ENCODE data around the gene PEX14. TPM values are rescaled to one million over a fixed set of nuclear protein-coding genes. Genes with fewer than 3 reads are reported as not detected.

Gene PEX14
- total and polyA plus RNA-seq, 9 of the 15 experiments (the other 6 are each of a cell fraction or from before 2014, with no cell fraction given): 2.6 to 45.7 (median 22.7) TPM

- Histone ChIP-seq H3K27ac (ENCODE audit: extremely low read depth, low read depth, low read length) (no peak overlapping the region), H3K4me3 (no peak overlapping the region), H2AFZ (ENCODE audit: low read depth, low read length) (no peak overlapping the region), H3K79me2 (ENCODE audit: control insufficient read depth, insufficient read depth, low read length) (peaks cover 87% of the 10 kb centered on the region), H4K20me1 (replicated peaks; ENCODE audit: control insufficient read depth, insufficient read depth, low read length) (no peaks in the 10 kb centered on the region), H3K9ac (ENCODE audit: insufficient read depth in 1 of 2, low read depth in 2 of 2, low read length in 2 of 2) (no peak overlapping the region), H3K9me1 (ENCODE audit: control insufficient read depth, insufficient read depth, low read length) (no peaks in the 10 kb centered on the region), H3K4me1 (replicated peaks in 1 of 2; ENCODE audit: control insufficient read depth in 2 of 2, insufficient read depth in 2 of 2, low read length in 2 of 2) (no peaks in the 10 kb centered on the region), H3K9me3 (replicated peaks; ENCODE audit: control insufficient read depth, insufficient read depth, low read depth, low read length) (0 out of 2 replicates have a peak, but pooled peaks cover 3% of the 10 kb centered on the region), H3K27me3 (ENCODE audit: control insufficient read depth in 2 of 2, insufficient read depth in 2 of 2, low read length in 2 of 2) (no peaks in the 10 kb centered on the region), H3K4me2 (ENCODE audit: insufficient read depth, low read length) (no peak overlapping the region), H3K36me3 (ENCODE audit: control insufficient read depth, insufficient read depth, low read length) (peaks cover 20% of the 10 kb centered on the region; the same call in 2 of the 3 replicates)
- in situ Hi-C loops (cut with MboI): no loop called here
- ATAC-seq (no peak), FAIRE-seq (no peak), DNase-seq (ENCODE audit: extremely low read depth in 1 of 4, low spot score in 3 of 4) (no peak)
- TF ChIP-seq SREBF1 (IDR thresholded peaks at IDR 0.05; ENCODE audit: borderline replicate concordance, low read depth, low read length) (no peak), ZNF134 (CRISPR knock-in tag; conservative IDR thresholded peaks at IDR 0.05) (no peak), GATAD2B (IDR thresholded peaks at IDR 0.05; ENCODE audit: borderline replicate concordance) (no peak), HNRNPH1 (optimal IDR thresholded peaks at IDR 0.05; ENCODE audit: low read depth, low read length) (no peak), CBFB (CRISPR knock-in tag; IDR thresholded peaks at IDR 0.05) (no peak), CHD2 (IDR thresholded peaks at IDR 0.05; ENCODE audit: low read depth, low read length) (no peak), SP2 (IDR thresholded peaks at IDR 0.05; ENCODE audit: extremely low read depth, low read depth, low read length, poor library complexity, severe bottlenecking) (peak; percentile 5), ZHX1 (conservative IDR thresholded peaks at IDR 0.05; ENCODE audit: low read length) (no peak)
- CTCF ChIA-PET (ENCODE audit: low intra/inter-chr PET ratio): no interaction called here
- POLR2A ChIA-PET: interaction anchor here (1.3 to 1.8 kb wide), 2 partner anchors 9 to 13 kb away, joined by 4 to 6 read pairs; partner anchors contain the start of gene DFFA
- 92% methylated on average over 6 of the region's 6 CpGs for WGBS (ENCODE audit: insufficient coverage, low coverage, missing lambda C conversion rate)
- intact Hi-C loops (cut with micrococcal nuclease): no loop called here
- no TSS peak for BruUV-seq (replicated peaks)
These were observed 9.8 kb downstream of the PEX14 start for GRCh38 chr1:10484521-10484920.
